Gastrocnemius medialis (tissue), 4 donors: Measurements from ENCODE around the gene ADRA2A.

Experiments used
- POLR2A ChIP-seq, 2 donors: fragments of 450-650 bp; IDR thresholded peaks; one replicate each; pipeline ENCODE4 v1.6.1; 2017; ENCODE audit warnings: antibody characterized with exemption in 2 of 2, mild to moderate bottlenecking in 2 of 2, moderate library complexity in 2 of 2
- TF ChIP-seq, protein P1 (sequence below), 5 experiments: fragments of 450-650 bp in 3 of 5; fragments of 200-600 bp in 2 of 5; sonication (generic) in 2 of 5; IDR thresholded peaks in 4 of 5; conservative IDR thresholded peaks in 1 of 5; 1 replicate in 4 of 5; 2 replicates in 1 of 5; pipeline ENCODE4 v1.5.1; 2016 to 2019; ENCODE audit warnings: antibody characterized with exemption in 5 of 5, mild to moderate bottlenecking in 3 of 5, moderate library complexity in 3 of 5

DNA sequence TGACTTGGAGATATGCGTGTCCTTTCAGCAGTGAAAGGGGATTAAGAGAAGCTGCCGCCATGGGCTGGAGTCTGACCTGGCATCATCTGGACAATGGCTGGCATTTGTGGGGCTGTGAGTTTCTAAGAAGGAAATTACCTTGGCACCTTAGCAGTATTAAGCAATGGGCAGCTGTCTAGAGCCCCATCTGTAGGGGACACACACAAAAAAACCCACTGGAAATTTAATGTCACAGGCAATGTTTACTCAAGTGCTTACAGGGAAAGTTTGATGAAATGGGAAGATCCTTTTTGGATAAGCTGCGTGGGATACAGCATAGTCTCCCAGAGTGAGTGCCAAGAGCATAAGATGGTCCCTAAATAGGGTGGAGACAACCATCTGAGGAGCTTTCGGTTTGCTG lies 25.0 kb downstream of the ADRA2A start:
- TF ChIP-seq POLR2A (IDR thresholded peaks at IDR 0.05) = no peak
- TF ChIP-seq, protein P1, sequence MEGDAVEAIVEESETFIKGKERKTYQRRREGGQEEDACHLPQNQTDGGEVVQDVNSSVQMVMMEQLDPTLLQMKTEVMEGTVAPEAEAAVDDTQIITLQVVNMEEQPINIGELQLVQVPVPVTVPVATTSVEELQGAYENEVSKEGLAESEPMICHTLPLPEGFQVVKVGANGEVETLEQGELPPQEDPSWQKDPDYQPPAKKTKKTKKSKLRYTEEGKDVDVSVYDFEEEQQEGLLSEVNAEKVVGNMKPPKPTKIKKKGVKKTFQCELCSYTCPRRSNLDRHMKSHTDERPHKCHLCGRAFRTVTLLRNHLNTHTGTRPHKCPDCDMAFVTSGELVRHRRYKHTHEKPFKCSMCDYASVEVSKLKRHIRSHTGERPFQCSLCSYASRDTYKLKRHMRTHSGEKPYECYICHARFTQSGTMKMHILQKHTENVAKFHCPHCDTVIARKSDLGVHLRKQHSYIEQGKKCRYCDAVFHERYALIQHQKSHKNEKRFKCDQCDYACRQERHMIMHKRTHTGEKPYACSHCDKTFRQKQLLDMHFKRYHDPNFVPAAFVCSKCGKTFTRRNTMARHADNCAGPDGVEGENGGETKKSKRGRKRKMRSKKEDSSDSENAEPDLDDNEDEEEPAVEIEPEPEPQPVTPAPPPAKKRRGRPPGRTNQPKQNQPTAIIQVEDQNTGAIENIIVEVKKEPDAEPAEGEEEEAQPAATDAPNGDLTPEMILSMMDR (IDR thresholded peaks at IDR 0.05 in 4 of 5, conservative IDR thresholded peaks at IDR 0.05 in 1 of 5) = no peak
